ENCODE results near the gene SERPINB4.

- TF ChIP-seq CTCF (IDR thresholded peaks at IDR 0.05; ENCODE audit: low read depth, low read length, poor library complexity, severe bottlenecking), result peak; percentile 32
- TF ChIP-seq EZH2phosphoT487 (IDR thresholded peaks at IDR 0.05; ENCODE audit: borderline replicate concordance, low read length), result no peak
Observed at GRCh38 chr18:63676526-63677323, 32.7 kb upstream of the SERPINB4 start.
